Smooth muscle cell (in vitro differentiated cells): ENCODE measurements around the gene SENP7. TPM values are rescaled to one million over a fixed set of nuclear protein-coding genes. Genes with fewer than 3 reads are reported as not detected.

Experiments
- DNase-seq: peaks from one replicate; lab custom pipeline; 2025; ENCODE audit not compliant: unreplicated experiment; lab: John Stamatoyannopoulos, UW
- H2AFZ ChIP-seq: fragments of 200-600 bp; sonication (generic); 2 replicates; pipeline ENCODE4 v1.6.0; 2016; ENCODE audit warnings: antibody characterized with exemption, low read depth, mild to moderate bottlenecking
- H3F3A ChIP-seq: fragments of 200-600 bp; sonication (generic); 2 replicates; pipeline ENCODE4 v1.6.0; 2017; ENCODE audit warnings: antibody characterized with exemption, low read depth
- H3K27ac ChIP-seq: fragments of 200-600 bp; sonication (generic); 2 replicates; pipeline ENCODE4 v1.5.1; 2016; ENCODE audit warnings: low read depth, mild to moderate bottlenecking
- H3K27me3 ChIP-seq: fragments of 200-600 bp; sonication (generic); 2 replicates; pipeline ENCODE4 v1.6.1; 2016; ENCODE audit warnings: low read depth, mild to moderate bottlenecking
- H3K36me3 ChIP-seq: fragments of 200-600 bp; sonication (generic); 2 replicates; pipeline ENCODE4 v1.5.1; 2016; ENCODE audit warnings: low read depth
- H3K4me1 ChIP-seq: fragments of 200-600 bp; sonication (generic); 2 replicates; pipeline ENCODE4 v1.5.1; 2016; ENCODE audit warnings: low read depth
- H3K4me2 ChIP-seq: fragments of 200-600 bp; sonication (generic); 2 replicates; pipeline ENCODE4 v1.6.0; 2016; ENCODE audit warnings: mild to moderate bottlenecking
- H3K4me3 ChIP-seq: fragments of 200-600 bp; sonication (generic); 2 replicates; pipeline ENCODE4 v1.5.1; 2016; ENCODE audit warnings: mild to moderate bottlenecking
- H3K79me2 ChIP-seq: fragments of 200-600 bp; sonication (generic); 2 replicates; pipeline ENCODE4 v1.6.0; 2016; ENCODE audit warnings: low read depth, mild to moderate bottlenecking
- H3K9ac ChIP-seq: fragments of 200-600 bp; sonication (generic); 2 replicates; pipeline ENCODE4 v1.6.0; 2016; ENCODE audit warnings: low read depth
- H3K9me3 ChIP-seq: fragments of 200-600 bp; sonication (generic); replicated peaks from 2 replicates; pipeline ENCODE4 v1.5.1; 2016; ENCODE audit warnings: low read depth
- H4K20me1 ChIP-seq: fragments of 200-600 bp; sonication (generic); 2 replicates; pipeline ENCODE4 v1.6.0; 2016; ENCODE audit warnings: low read depth
- CTCF ChIP-seq: fragments of 200-600 bp; sonication (generic); IDR thresholded peaks from 2 replicates; pipeline ENCODE4 v1.5.1; 2017; ENCODE audit warnings: borderline replicate concordance, mild to moderate bottlenecking, antibody characterized with exemption; ENCODE audit not compliant: insufficient read depth, poor library complexity, severe bottlenecking
- WGBS: methylation state at CpG from one replicate; pipeline ENCODE4 v1.1.7; 2016; ENCODE audit warnings: low lambda C conversion rate; 5-methylcytosine and 5-hydroxymethylcytosine counted together
- polyA plus RNA-seq: library from polyadenylated mRNA; unstranded; fragments of >200 nt; fragmentation: Nextera tagmentation; extraction: Ambion mirVana; gene quantifications from 2 replicates; pipeline ENCODE4 v1.2.1, GENCODE V29; 2016
- total RNA-seq: library from RNA; depleted of rRNA; stranded (reverse); fragments of >200 nt; gene quantifications from 2 replicates; pipeline ENCODE4 v1.2.3, GENCODE V29; 2014

SENP7 gene
- total and polyA plus RNA-seq, 2 experiments from 2014 or later, result 6.6 to 37.1 TPM

GRCh38 chr3:101413656-101414055 is 99.4 kb downstream of the SENP7 start:
- H3F3A ChIP-seq, result no peaks in the 10 kb centered on the region
- H3K9me3 ChIP-seq, result peaks cover 3% of the 10 kb centered on the region
- H4K20me1 ChIP-seq, result no peaks in the 10 kb centered on the region
- no peaks in the 10 kb centered on the region for H3K27me3 ChIP-seq
- H3K4me2 ChIP-seq, result no peak overlapping the region
- H3K27ac ChIP-seq, result no peak overlapping the region
- no peaks in the 10 kb centered on the region for H3K36me3 ChIP-seq
- no peak overlapping the region for H3K4me3 ChIP-seq
- DNase-seq, result no peak
- H3K9ac ChIP-seq, result no peak overlapping the region
- no peak for TF ChIP-seq CTCF
- H3K4me1 ChIP-seq, result no peaks in the 10 kb centered on the region
- peaks cover 6% of the 10 kb centered on the region for H3K79me2 ChIP-seq
- 95% methylated on average over 2 of the region's 2 CpGs for WGBS
- H2AFZ ChIP-seq, result no peak overlapping the region

- Histone ChIP-seq H2AFZ (no peak overlapping the region), H3K36me3 (peaks cover 13% of the 10 kb centered on the region), H3K9ac (no peak overlapping the region), H4K20me1 (peaks cover 12% of the 10 kb centered on the region), H3K4me2 (no peak overlapping the region), H3K4me3 (no peak overlapping the region), H3F3A (no peaks in the 10 kb centered on the region), H3K79me2 (peaks cover 13% of the 10 kb centered on the region), H3K27ac (no peak overlapping the region), H3K4me1 (no peaks in the 10 kb centered on the region), H3K27me3 (no peaks in the 10 kb centered on the region), H3K9me3 (peaks cover 15% of the 10 kb centered on the region)
- 67% methylated on average over 1 of the region's 1 CpG for WGBS
- TF ChIP-seq CTCF, result no peak
- DNase-seq, result no peak
These were observed 121.5 kb downstream of the SENP7 start for GRCh38 chr3:101391413-101391950.

- no peak for DNase-seq
- H3K36me3 ChIP-seq, result no peaks in the 10 kb centered on the region
- no peak overlapping the region for H3K4me2 ChIP-seq
- H3K4me3 ChIP-seq, result no peak overlapping the region
- H2AFZ ChIP-seq, result no peak overlapping the region
- TF ChIP-seq CTCF, result no peak
- no peaks in the 10 kb centered on the region for H3K4me1 ChIP-seq
- H3K79me2 ChIP-seq, result peaks cover 13% of the 10 kb centered on the region
- no peaks in the 10 kb centered on the region for H3K27me3 ChIP-seq
- H3K9ac ChIP-seq, result no peak overlapping the region
- H3F3A ChIP-seq, result no peaks in the 10 kb centered on the region
- H3K9me3 ChIP-seq, result peaks cover 5% of the 10 kb centered on the region
- H4K20me1 ChIP-seq, result peaks cover 30% of the 10 kb centered on the region
- H3K27ac ChIP-seq, result no peak overlapping the region
These were observed 124.3 kb downstream of the SENP7 start for GRCh38 chr3:101388706-101389105.

- WGBS, result 97% methylated on average over 5 of the region's 5 CpGs
- DNase-seq, result no peak
- Histone ChIP-seq H3K9me3 (no peaks in the 10 kb centered on the region), H3K4me2 (no peak overlapping the region), H3K4me1 (no peaks in the 10 kb centered on the region), H3K36me3 (no peaks in the 10 kb centered on the region), H4K20me1 (peaks cover 43% of the 10 kb centered on the region), H3K27ac (no peak overlapping the region), H3K4me3 (no peak overlapping the region), H3K27me3 (no peaks in the 10 kb centered on the region), H3K9ac (no peak overlapping the region), H2AFZ (no peak overlapping the region), H3K79me2 (peaks cover 13% of the 10 kb centered on the region), H3F3A (no peaks in the 10 kb centered on the region)
- no peak for TF ChIP-seq CTCF
These were observed 125.7 kb downstream of the SENP7 start for GRCh38 chr3:101387351-101387750.
